ENCODE measurements around the gene PEPD.

The PEPD gene

GRCh38 chr19:33510462-33511194, 11.0 kb downstream of the PEPD start:
- no peak for DNase-seq

GRCh38 chr19:33509774-33510173, 11.8 kb downstream of the PEPD start:
- no peak for DNase-seq

GRCh38 chr19:33508941-33509614, 12.5 kb downstream of the PEPD start:
- DNase-seq, result no peak

GRCh38 chr19:33508431-33508830, 13.2 kb downstream of the PEPD start:
- no peak for DNase-seq

- DNase-seq, result no peak
These were observed 13.6 kb downstream of the PEPD start for GRCh38 chr19:33508009-33508408.

- DNase-seq, result no peak
These were observed 14.3 kb downstream of the PEPD start for GRCh38 chr19:33507021-33507956.

- no peak for DNase-seq
These were observed 15.1 kb downstream of the PEPD start for GRCh38 chr19:33506498-33506897.

GRCh38 chr19:33505823-33506222, 15.8 kb downstream of the PEPD start:
- no peak for DNase-seq

GRCh38 chr19:33505148-33505547, 16.4 kb downstream of the PEPD start:
- DNase-seq, result no peak

GRCh38 chr19:33504058-33504444, 17.5 kb downstream of the PEPD start:
- DNase-seq, result no peak

GRCh38 chr19:33503433-33504057, 18.0 kb downstream of the PEPD start:
- no peak for DNase-seq

- no peak for DNase-seq
These were observed 18.6 kb downstream of the PEPD start for GRCh38 chr19:33503030-33503429.

- no peak for DNase-seq
These were observed 19.1 kb downstream of the PEPD start for GRCh38 chr19:33502521-33502920.

- DNase-seq, result no peak
These were observed 19.8 kb downstream of the PEPD start for GRCh38 chr19:33501693-33502356.

GRCh38 chr19:33500991-33501390, 20.6 kb downstream of the PEPD start:
- no peak for DNase-seq

- no peak for DNase-seq
These were observed 21.0 kb downstream of the PEPD start for GRCh38 chr19:33500586-33500985.

- no peak for DNase-seq
These were observed 21.7 kb downstream of the PEPD start for GRCh38 chr19:33499671-33500506.

GRCh38 chr19:33499248-33499647, 22.3 kb downstream of the PEPD start:
- DNase-seq, result no peak

- DNase-seq, result no peak
These were observed 23.1 kb downstream of the PEPD start for GRCh38 chr19:33498391-33499000.

GRCh38 chr19:33497778-33498175, 23.8 kb downstream of the PEPD start:
- DNase-seq, result no peak

- no peak for DNase-seq
These were observed 24.3 kb downstream of the PEPD start for GRCh38 chr19:33497131-33497777.
